ENCODE results near the gene FAM174A.
"Not testable (repeated sequence)": the region's sequence is repeated elsewhere in the genome, so short reads cannot be mapped to it uniquely, and the experiment has no call there.

The FAM174A gene

GRCh38 chr5:100598446-100598845, 63.3 kb downstream of the FAM174A start:
- H3K4ac ChIP-seq (ENCODE audit: low read depth, low read length) = no peak overlapping the region
- H3K23ac ChIP-seq (ENCODE audit: low read length) = no peak overlapping the region
- no peak overlapping the region for H2BK15ac ChIP-seq (replicated peaks; ENCODE audit: low read depth)
- H3K27ac ChIP-seq (ENCODE audit: low read depth, low read length) = no peak overlapping the region
- no peaks in the 10 kb centered on the region for H3K4me1 ChIP-seq (ENCODE audit: control insufficient read depth, low read depth, low read length)
- H3K36me3 ChIP-seq (ENCODE audit: control insufficient read depth, insufficient read depth, low read length) = no peaks in the 10 kb centered on the region
- no peak for DNase-seq
- no peak overlapping the region for H3K4me2 ChIP-seq (ENCODE audit: low read length)
- no CpG with 5 or more reads among the region's 1 CpG for WGBS (ENCODE audit: extremely low coverage, insufficient coverage, low lambda C conversion rate)
- H2AK5ac ChIP-seq (ENCODE audit: low read length) = no peak overlapping the region
- H3K79me2 ChIP-seq (ENCODE audit: control insufficient read depth, insufficient read depth, low read length) = no peaks in the 10 kb centered on the region
- no peak overlapping the region for H2BK120ac ChIP-seq (ENCODE audit: low read depth, low read length)
- no peak overlapping the region for H3K56ac ChIP-seq (ENCODE audit: low read length)
- H2BK5ac ChIP-seq (ENCODE audit: low read length) = no peak overlapping the region
- H3K79me1 ChIP-seq (ENCODE audit: low read length) = no peaks in the 10 kb centered on the region
- no peak overlapping the region for H4K5ac ChIP-seq (ENCODE audit: low read length)
- H3K9ac ChIP-seq (ENCODE audit: low read length) = no peak overlapping the region
- no peak overlapping the region for H4K8ac ChIP-seq (ENCODE audit: low read depth, low read length)
- H3K27me3 ChIP-seq (ENCODE audit: insufficient read depth, low read length, poor library complexity) = no peaks in the 10 kb centered on the region
- no peak overlapping the region for H3K18ac ChIP-seq (ENCODE audit: low read length)
- no peak overlapping the region for H3K4me3 ChIP-seq (ENCODE audit: low read length)

GRCh38 chr5:100600298-100600994, 65.3 kb downstream of the FAM174A start:
- H2BK120ac ChIP-seq (ENCODE audit: low read depth, low read length) = no peak overlapping the region
- 100% methylated on average over 1 of the region's 5 CpGs for whole genome bisulfite sequencing (ENCODE audit: extremely low coverage, insufficient coverage, low lambda C conversion rate)
- no peak overlapping the region for H4K5ac ChIP-seq (ENCODE audit: low read length)

GRCh38 chr5:100603141-100603540, 68.0 kb downstream of the FAM174A start:
- H4K5ac ChIP-seq (ENCODE audit: low read length) = no peak overlapping the region
- H3K79me2 ChIP-seq (ENCODE audit: control insufficient read depth, insufficient read depth, low read length) = no peaks in the 10 kb centered on the region
- no peak overlapping the region for H4K8ac ChIP-seq (ENCODE audit: low read depth, low read length)
- H3K9ac ChIP-seq (ENCODE audit: low read length) = no peak overlapping the region
- no peak overlapping the region for H3K4me3 ChIP-seq (ENCODE audit: low read length)
- DNase-seq = no peak
- H3K4me2 ChIP-seq (ENCODE audit: low read length) = no peak overlapping the region
- H3K23ac ChIP-seq (ENCODE audit: low read length) = no peak overlapping the region
- H3K18ac ChIP-seq (ENCODE audit: low read length) = no peak overlapping the region
- no peak overlapping the region for H2BK15ac ChIP-seq (replicated peaks; ENCODE audit: low read depth)
- H3K4me1 ChIP-seq (ENCODE audit: control insufficient read depth, low read depth, low read length) = no peaks in the 10 kb centered on the region
- H2BK120ac ChIP-seq (ENCODE audit: low read depth, low read length) = no peak overlapping the region
- no peak overlapping the region for H3K4ac ChIP-seq (ENCODE audit: low read depth, low read length)
- no peak overlapping the region for H3K56ac ChIP-seq (ENCODE audit: low read length)
- no peak overlapping the region for H2BK5ac ChIP-seq (ENCODE audit: low read length)
- no peaks in the 10 kb centered on the region for H3K27me3 ChIP-seq (ENCODE audit: insufficient read depth, low read length, poor library complexity)
- no CpG with 5 or more reads among the region's 2 CpGs for WGBS (ENCODE audit: extremely low coverage, insufficient coverage, low lambda C conversion rate)
- no peak overlapping the region for H3K27ac ChIP-seq (ENCODE audit: low read depth, low read length)
- no peaks in the 10 kb centered on the region for H3K36me3 ChIP-seq (ENCODE audit: control insufficient read depth, insufficient read depth, low read length)
- no peak overlapping the region for H2AK5ac ChIP-seq (ENCODE audit: low read length)
- no peaks in the 10 kb centered on the region for H3K79me1 ChIP-seq (ENCODE audit: low read length)

More at GRCh38 chr5:100600298-100600994, 65.3 kb downstream of the FAM174A start:
- Histone ChIP-seq H3K27me3 (ENCODE audit: insufficient read depth, low read length, poor library complexity) (no peaks in the 10 kb centered on the region), H2BK5ac (ENCODE audit: low read length) (no peak overlapping the region), H3K79me1 (ENCODE audit: low read length) (no peaks in the 10 kb centered on the region), H3K4me3 (ENCODE audit: low read length) (no peak overlapping the region), H3K36me3 (ENCODE audit: control insufficient read depth, insufficient read depth, low read length) (no peaks in the 10 kb centered on the region), H3K23ac (ENCODE audit: low read length) (no peak overlapping the region), H3K4ac (ENCODE audit: low read depth, low read length) (no peak overlapping the region), H2AK5ac (ENCODE audit: low read length) (no peak overlapping the region), H4K8ac (ENCODE audit: low read depth, low read length) (no peak overlapping the region), H3K4me1 (ENCODE audit: control insufficient read depth, low read depth, low read length) (no peaks in the 10 kb centered on the region), H3K27ac (ENCODE audit: low read depth, low read length) (no peak overlapping the region), H3K4me2 (ENCODE audit: low read length) (no peak overlapping the region), H3K56ac (ENCODE audit: low read length) (no peak overlapping the region), H3K9ac (ENCODE audit: low read length) (no peak overlapping the region), H3K18ac (ENCODE audit: low read length) (no peak overlapping the region), H2BK15ac (replicated peaks; ENCODE audit: low read depth) (no peak overlapping the region), H3K79me2 (ENCODE audit: control insufficient read depth, insufficient read depth, low read length) (no peaks in the 10 kb centered on the region)
- DNase-seq = no peak

GRCh38 chr5:100604021-100604420, 68.8 kb downstream of the FAM174A start:
- not testable (repeated sequence) for H3K9ac ChIP-seq (ENCODE audit: low read length); H2BK15ac ChIP-seq (replicated peaks; ENCODE audit: low read depth); H3K4ac ChIP-seq (ENCODE audit: low read depth, low read length); H3K56ac ChIP-seq (ENCODE audit: low read length); H3K23ac ChIP-seq (ENCODE audit: low read length); H2BK5ac ChIP-seq (ENCODE audit: low read length); H3K18ac ChIP-seq (ENCODE audit: low read length); H3K79me2 ChIP-seq (ENCODE audit: control insufficient read depth, insufficient read depth, low read length); DNase-seq; H3K4me1 ChIP-seq (ENCODE audit: control insufficient read depth, low read depth, low read length); H4K5ac ChIP-seq (ENCODE audit: low read length); H3K27me3 ChIP-seq (ENCODE audit: insufficient read depth, low read length, poor library complexity); H2AK5ac ChIP-seq (ENCODE audit: low read length); H2BK120ac ChIP-seq (ENCODE audit: low read depth, low read length); H3K27ac ChIP-seq (ENCODE audit: low read depth, low read length); H3K4me3 ChIP-seq (ENCODE audit: low read length); H4K8ac ChIP-seq (ENCODE audit: low read depth, low read length); H3K79me1 ChIP-seq (ENCODE audit: low read length); H3K36me3 ChIP-seq (ENCODE audit: control insufficient read depth, insufficient read depth, low read length); H3K4me2 ChIP-seq (ENCODE audit: low read length)
- no CpG with 5 or more reads among the region's 1 CpG for WGBS (ENCODE audit: extremely low coverage, insufficient coverage, low lambda C conversion rate)

- Histone ChIP-seq H3K18ac (ENCODE audit: low read length) (no peak overlapping the region), H4K8ac (ENCODE audit: low read depth, low read length) (no peak overlapping the region), H3K9ac (ENCODE audit: low read length) (no peak overlapping the region), H3K27ac (ENCODE audit: low read depth, low read length) (no peak overlapping the region), H3K4me2 (ENCODE audit: low read length) (no peak overlapping the region), H3K79me1 (ENCODE audit: low read length) (no peaks in the 10 kb centered on the region), H3K27me3 (ENCODE audit: insufficient read depth, low read length, poor library complexity) (no peaks in the 10 kb centered on the region), H3K56ac (ENCODE audit: low read length) (no peak overlapping the region), H2AK5ac (ENCODE audit: low read length) (no peak overlapping the region), H3K4ac (ENCODE audit: low read depth, low read length) (no peak overlapping the region), H3K4me1 (ENCODE audit: control insufficient read depth, low read depth, low read length) (no peaks in the 10 kb centered on the region), H3K4me3 (ENCODE audit: low read length) (no peak overlapping the region), H3K23ac (ENCODE audit: low read length) (no peak overlapping the region), H3K79me2 (ENCODE audit: control insufficient read depth, insufficient read depth, low read length) (no peaks in the 10 kb centered on the region), H2BK120ac (ENCODE audit: low read depth, low read length) (no peak overlapping the region), H4K5ac (ENCODE audit: low read length) (no peak overlapping the region), H3K36me3 (ENCODE audit: control insufficient read depth, insufficient read depth, low read length) (no peaks in the 10 kb centered on the region), H2BK5ac (ENCODE audit: low read length) (no peak overlapping the region), H2BK15ac (replicated peaks; ENCODE audit: low read depth) (no peak overlapping the region)
- no peak for DNase-seq
- WGBS (ENCODE audit: extremely low coverage, insufficient coverage, low lambda C conversion rate) = no CpG with 5 or more reads among the region's 7 CpGs
Observed at GRCh38 chr5:100609594-100609993, 74.4 kb downstream of the FAM174A start.

- no peak for DNase-seq
- Histone ChIP-seq H3K9ac (ENCODE audit: low read length) (no peak overlapping the region), H4K5ac (ENCODE audit: low read length) (no peak overlapping the region), H2AK5ac (ENCODE audit: low read length) (no peak overlapping the region), H3K79me2 (ENCODE audit: control insufficient read depth, insufficient read depth, low read length) (no peaks in the 10 kb centered on the region), H3K18ac (ENCODE audit: low read length) (no peak overlapping the region), H3K27ac (ENCODE audit: low read depth, low read length) (no peak overlapping the region), H3K23ac (ENCODE audit: low read length) (no peak overlapping the region), H3K4me3 (ENCODE audit: low read length) (no peak overlapping the region), H2BK15ac (replicated peaks; ENCODE audit: low read depth) (no peak overlapping the region), H3K36me3 (ENCODE audit: control insufficient read depth, insufficient read depth, low read length) (no peaks in the 10 kb centered on the region), H3K4ac (ENCODE audit: low read depth, low read length) (no peak overlapping the region), H2BK120ac (ENCODE audit: low read depth, low read length) (no peak overlapping the region), H3K56ac (ENCODE audit: low read length) (no peak overlapping the region), H3K27me3 (ENCODE audit: insufficient read depth, low read length, poor library complexity) (no peaks in the 10 kb centered on the region), H4K8ac (ENCODE audit: low read depth, low read length) (no peak overlapping the region), H2BK5ac (ENCODE audit: low read length) (no peak overlapping the region), H3K4me2 (ENCODE audit: low read length) (no peak overlapping the region), H3K79me1 (ENCODE audit: low read length) (no peaks in the 10 kb centered on the region), H3K4me1 (ENCODE audit: control insufficient read depth, low read depth, low read length) (no peaks in the 10 kb centered on the region)
- no CpG with 5 or more reads among the region's 2 CpGs for WGBS (ENCODE audit: extremely low coverage, insufficient coverage, low lambda C conversion rate)
Observed at GRCh38 chr5:100614308-100614707, 79.1 kb downstream of the FAM174A start.
